Transverse colon (tissue), 4 donors: ENCODE measurements around the gene SGK2. TPM values are rescaled to one million over a fixed set of nuclear protein-coding genes. Genes with fewer than 3 reads are reported as not detected.
A peak's percentile ranks its signal among the peaks of the same experiment; 100 is the strongest.

Experiments used
- DNase-seq: peaks from one replicate; pipeline ENCODE4 v3.0.0-alpha.2; 2019
- H3K27ac ChIP-seq, 4 donors: fragments of 200-600 bp; sonication (generic); 2 replicates each; pipeline ENCODE4 v1.5.1; 2016 to 2018; ENCODE audit warnings: inconsistent platforms in 4 of 4
- H3K27me3 ChIP-seq: fragments of 200-600 bp; sonication (generic); 2 replicates; pipeline ENCODE4 v1.5.1; 2017; ENCODE audit warnings: inconsistent platforms
- H3K36me3 ChIP-seq, 4 donors: fragments of 200-600 bp; sonication (generic); 2 replicates each; pipeline ENCODE4 v1.5.1; 2017 to 2019; ENCODE audit warnings: inconsistent platforms in 4 of 4
- H3K4me1 ChIP-seq, 4 donors: fragments of 200-600 bp; sonication (generic); 2 replicates each; pipeline ENCODE4 v1.5.1; 2017 to 2020; ENCODE audit warnings: inconsistent platforms in 4 of 4
- H3K4me3 ChIP-seq, 4 donors: fragments of 200-600 bp; sonication (generic); 1 replicate in 1 of 4; 2 replicates in 3 of 4; pipeline versions ENCODE4 v1.5.1 to v1.6.1; 2017 to 2019; ENCODE audit warnings: inconsistent platforms in 4 of 4
- H3K9me3 ChIP-seq, 2 donors: fragments of 200-600 bp; sonication (generic); 2 replicates each; pipeline ENCODE4 v1.5.1; 2017 to 2019; ENCODE audit warnings: inconsistent platforms in 2 of 2
- EP300 ChIP-seq: sonication (generic); formaldehyde crosslinking; IDR thresholded peaks from one replicate; pipeline ENCODE4 v1.6.1; 2017; ENCODE audit warnings: antibody characterized with exemption, low read depth
- POLR2A ChIP-seq: fragments of 450-650 bp; IDR thresholded peaks from one replicate; pipeline ENCODE4 v1.6.1; 2016; ENCODE audit warnings: antibody characterized with exemption, mild to moderate bottlenecking, moderate library complexity
- POLR2AphosphoS5 ChIP-seq, 3 donors: sonication (generic); formaldehyde crosslinking; IDR thresholded peaks; one replicate each; pipeline ENCODE4 v1.6.1; 2016; ENCODE audit warnings: antibody characterized with exemption in 3 of 3
- WGBS, 2 donors: methylation state at CpG; one replicate each; pipeline ENCODE4 v1.1.5; 2018; ENCODE audit warnings: low coverage in 1 of 2; 5-methylcytosine and 5-hydroxymethylcytosine counted together
- in situ Hi-C, 4 donors: fragments of 200-750 bp; cut with MboI; loops; one replicate each; pipeline versions ENCODE4 v1.15.0 to v1.15.1; 2017; ENCODE audit warnings: low sequenced_read_pairs in 3 of 4, low pct_ligation_motif_present in 1 of 4, low pct_unique_long_range_greater_than_20kb in 1 of 4
- intact Hi-C: fragments of 100-400 bp; cut with DNase I; formaldehyde crosslinking; loops from one replicate; pipeline ENCODE4 v1.15.1; 2023; ENCODE audit warnings: low total_unique reads
- total RNA-seq, 4 donors: library from RNA; depleted of rRNA; stranded (reverse); fragments of >200 nt; gene quantifications; one replicate each; pipeline ENCODE4 v1.1.0, GENCODE V29; 2016
- TF ChIP-seq, protein P1 (sequence below), 5 experiments: fragments of 200-600 bp in 3 of 5; fragments of 450-650 bp in 2 of 5; sonication (generic) in 3 of 5; IDR thresholded peaks; 1 replicate in 2 of 5; 2 replicates in 3 of 5; pipeline ENCODE4 v1.5.1; 2016 to 2017; ENCODE audit warnings: antibody characterized with exemption in 5 of 5, inconsistent platforms in 3 of 5, mild to moderate bottlenecking in 2 of 5, moderate library complexity in 1 of 5

Gene SGK2
- 100 to 1,000 TPM in 3 of 4 donors, 10 to 100 TPM in 1; 71.6 to 293 (median 149) TPM for total RNA-seq

DNA sequence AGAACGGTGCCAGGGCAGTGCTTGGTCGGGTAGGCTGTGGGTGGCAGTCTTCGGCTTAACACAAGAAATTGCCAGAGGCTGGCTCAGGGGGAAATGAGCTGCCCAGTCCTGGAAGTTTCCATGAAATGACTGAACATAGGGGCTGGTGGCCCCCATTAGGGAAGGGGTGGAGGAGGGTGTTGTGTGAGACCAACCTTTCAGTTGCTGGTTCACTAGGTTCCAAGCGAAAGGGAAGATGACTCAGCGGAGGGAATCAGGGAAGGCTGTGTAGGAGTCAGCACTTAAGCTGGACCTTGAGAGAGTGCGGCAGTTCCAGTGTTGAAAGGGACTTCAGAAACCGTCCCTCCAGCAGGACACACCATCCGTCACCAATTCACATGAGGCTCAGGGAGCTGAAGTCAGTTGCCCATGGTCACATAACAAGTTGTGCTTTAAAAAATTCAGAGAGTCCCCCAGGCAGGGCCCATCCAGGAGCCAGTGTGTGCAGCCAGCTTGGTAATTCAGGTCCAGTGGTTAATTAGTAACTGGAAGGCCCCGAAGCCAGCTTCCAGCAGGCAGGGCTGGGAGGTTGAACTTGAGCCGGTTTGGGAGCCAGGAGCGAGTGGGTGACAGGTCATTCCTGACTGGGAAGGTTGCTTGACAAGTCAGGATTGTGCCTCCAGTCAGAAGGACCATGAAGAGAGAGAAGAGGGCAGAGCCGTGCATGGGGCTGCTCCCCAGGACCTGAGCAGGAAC is at the start of gene SGK2:
SGK2 (plus strand) TSS at position 616 of the 735 bp plus-strand sequence. CDS start 7,469 bp downstream, outside the sequence.
- H3K36me3 ChIP-seq, result no peaks in the 10 kb centered on the region
- H3K4me1 ChIP-seq, result peaks cover 5 to 31% (median 21%) of the 10 kb centered on the region in 4 donors
- peak within 1 kb of the TSS in 3 of 4 donors; percentile 17 to 42 (median 31) for H3K4me3 ChIP-seq
- no peaks in the 10 kb centered on the region for H3K27me3 ChIP-seq
- intact Hi-C loops, result no loop called here
- in situ Hi-C loops, result no loop called here
- H3K27ac ChIP-seq, result peak within 1 kb of the TSS; percentile 85 to 89 (median 87)
- H3K9me3 ChIP-seq, result no peaks in the 10 kb centered on the region
- peak; percentile 88 for DNase-seq
- 62% methylated on average over 12 of the region's 12 CpGs; no CpG with 5 or more reads in 1 of the 2 donors for WGBS, 2 donors
- peak; percentile 91 for TF ChIP-seq POLR2A
- peak; percentile 74 to 94 (median 93) for TF ChIP-seq POLR2AphosphoS5 (IDR thresholded peaks at IDR 0.05)
- TF ChIP-seq, protein P1, sequence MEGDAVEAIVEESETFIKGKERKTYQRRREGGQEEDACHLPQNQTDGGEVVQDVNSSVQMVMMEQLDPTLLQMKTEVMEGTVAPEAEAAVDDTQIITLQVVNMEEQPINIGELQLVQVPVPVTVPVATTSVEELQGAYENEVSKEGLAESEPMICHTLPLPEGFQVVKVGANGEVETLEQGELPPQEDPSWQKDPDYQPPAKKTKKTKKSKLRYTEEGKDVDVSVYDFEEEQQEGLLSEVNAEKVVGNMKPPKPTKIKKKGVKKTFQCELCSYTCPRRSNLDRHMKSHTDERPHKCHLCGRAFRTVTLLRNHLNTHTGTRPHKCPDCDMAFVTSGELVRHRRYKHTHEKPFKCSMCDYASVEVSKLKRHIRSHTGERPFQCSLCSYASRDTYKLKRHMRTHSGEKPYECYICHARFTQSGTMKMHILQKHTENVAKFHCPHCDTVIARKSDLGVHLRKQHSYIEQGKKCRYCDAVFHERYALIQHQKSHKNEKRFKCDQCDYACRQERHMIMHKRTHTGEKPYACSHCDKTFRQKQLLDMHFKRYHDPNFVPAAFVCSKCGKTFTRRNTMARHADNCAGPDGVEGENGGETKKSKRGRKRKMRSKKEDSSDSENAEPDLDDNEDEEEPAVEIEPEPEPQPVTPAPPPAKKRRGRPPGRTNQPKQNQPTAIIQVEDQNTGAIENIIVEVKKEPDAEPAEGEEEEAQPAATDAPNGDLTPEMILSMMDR (IDR thresholded peaks at IDR 0.05), result no peak
- TF ChIP-seq EP300, result no peak

DNA sequence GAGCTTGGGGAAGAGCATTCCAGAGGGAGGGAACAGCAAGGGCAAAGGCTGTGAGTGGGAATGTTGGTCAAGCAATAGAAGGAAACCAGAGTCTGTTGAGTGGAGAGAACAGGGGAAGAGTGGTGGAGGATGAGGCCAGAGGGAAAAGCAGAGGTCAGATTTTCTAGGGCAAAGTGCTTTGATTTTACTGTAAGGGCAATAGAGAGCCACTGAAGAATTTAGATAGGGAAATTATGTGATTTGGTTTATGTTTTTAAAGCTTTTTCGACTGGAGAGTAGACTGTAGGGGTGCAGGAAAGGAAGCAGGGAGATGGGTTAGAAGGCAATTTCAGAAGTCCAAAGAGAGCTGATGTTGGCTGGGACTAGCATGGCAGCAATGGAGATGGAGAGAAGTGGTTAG is 46.9 kb upstream of the SGK2 start:
- in situ Hi-C loops, result no loop called here
- Histone ChIP-seq H3K9me3 (no peaks in the 10 kb centered on the region), H3K27me3 (peaks cover 19% of the 10 kb centered on the region), H3K4me3 (no peak overlapping the region), H3K27ac (no peak overlapping the region), H3K4me1 (peaks cover 0 to 20% (median 13%) of the 10 kb centered on the region in 4 donors), H3K36me3 (no peaks in the 10 kb centered on the region)
- intact Hi-C loops, result no loop called here
- DNase-seq, result no peak
- WGBS, 2 donors, result 83 to 88% methylated on average over 1 of the region's 1 CpG
- TF ChIP-seq, protein P1 (IDR thresholded peaks at IDR 0.05), result no peak
- TF ChIP-seq EP300 (no peak), POLR2A (no peak), POLR2AphosphoS5 (IDR thresholded peaks at IDR 0.05) (no peak)

DNA sequence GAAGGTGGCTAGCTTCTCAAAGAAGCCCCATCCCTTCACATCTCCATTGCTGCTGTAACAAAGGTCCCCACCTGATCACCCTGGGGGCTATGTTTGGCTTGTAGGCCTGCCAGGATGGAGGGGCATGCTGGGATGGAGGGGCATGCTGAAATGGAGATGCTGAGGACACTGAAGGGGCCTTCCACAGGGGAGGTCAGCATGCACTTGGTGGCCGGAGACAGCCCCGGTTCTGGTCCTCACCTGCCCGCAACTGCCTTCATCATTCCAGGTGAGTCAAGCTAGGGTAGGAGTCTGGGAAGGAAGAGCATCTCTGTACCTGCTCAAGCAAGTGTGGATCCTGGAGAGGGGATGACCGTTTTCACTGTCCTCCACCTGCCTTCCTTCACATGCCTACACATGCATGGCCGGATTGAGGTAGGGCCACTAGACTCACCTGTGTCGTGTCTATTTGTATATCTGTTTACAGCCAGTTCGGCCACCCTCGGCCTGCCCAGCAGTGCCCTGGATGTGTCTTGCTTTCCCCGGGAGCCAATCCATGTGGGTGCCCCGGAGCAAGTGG is 45.4 kb upstream of the SGK2 start:
- 42% methylated on average over 10 of the region's 10 CpGs; no CpG with 5 or more reads in 1 of the 2 donors for WGBS, 2 donors
- Histone ChIP-seq H3K27ac (peak overlapping the region in 3 of 4 donors; percentile 64 to 76 (median 65)), H3K9me3 (no peaks in the 10 kb centered on the region), H3K36me3 (no peaks in the 10 kb centered on the region), H3K4me3 (peak overlapping the region in 3 of 4 donors; percentile 35 to 57 (median 50)), H3K27me3 (peaks cover 3% of the 10 kb centered on the region), H3K4me1 (peaks cover 0 to 9% (median 6%) of the 10 kb centered on the region in 4 donors)
- TF ChIP-seq POLR2AphosphoS5 (IDR thresholded peaks at IDR 0.05), result no peak
- peak; percentile 18 for TF ChIP-seq POLR2A
- TF ChIP-seq, protein P1 (IDR thresholded peaks at IDR 0.05), result no peak
- no peak for TF ChIP-seq EP300
- DNase-seq, result no peak
- in situ Hi-C loops, result no loop called here
- intact Hi-C loops, result no loop called here

DNA sequence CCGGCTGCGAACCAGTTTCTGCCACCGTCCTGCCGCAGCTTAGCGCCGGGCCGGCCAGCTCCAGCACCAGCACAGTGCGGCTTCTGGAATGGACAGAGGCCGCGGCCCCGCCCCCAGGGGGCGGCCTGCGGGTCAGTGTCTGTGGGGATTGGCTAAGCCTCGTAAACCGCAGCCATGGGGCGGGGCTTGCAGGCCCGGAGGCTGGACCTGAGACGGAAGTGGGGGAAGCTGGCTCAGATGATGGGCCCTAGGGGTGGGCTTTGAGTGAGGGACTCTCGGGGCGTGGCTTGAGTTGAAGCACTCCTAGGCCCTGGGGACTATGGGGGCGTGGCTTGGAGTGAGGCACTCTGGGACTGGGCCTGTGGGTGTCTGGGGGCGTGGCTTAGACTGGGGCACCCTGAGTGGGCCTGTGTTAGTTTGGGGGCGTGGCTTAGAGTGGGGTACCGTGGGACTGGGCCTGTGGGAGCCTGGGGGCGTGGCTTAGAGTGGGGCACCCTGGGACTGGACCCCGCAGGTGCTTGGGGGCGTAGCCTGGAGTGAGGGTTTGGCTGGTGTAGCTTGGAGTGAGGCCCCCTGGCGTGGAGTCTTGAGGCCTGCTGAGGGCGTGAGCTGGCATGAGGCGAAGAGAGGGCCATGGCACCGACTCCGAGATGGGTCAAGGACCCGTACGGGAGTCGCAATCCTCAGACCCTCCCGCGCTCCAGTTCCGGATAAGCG is 44.7 kb upstream of the SGK2 start:
- peaks cover 0 to 9% (median 6%) of the 10 kb centered on the region in 4 donors for H3K4me1 ChIP-seq
- in situ Hi-C loops (no loop called here), intact Hi-C loops (no loop called here)
- H3K36me3 ChIP-seq, result no peaks in the 10 kb centered on the region
- peak overlapping the region; percentile 13 to 62 (median 54) for H3K4me3 ChIP-seq
- no peak for TF ChIP-seq POLR2A
- TF ChIP-seq, protein P1 (IDR thresholded peaks at IDR 0.05), result peak; percentile 13 to 59 (median 22)
- TF ChIP-seq POLR2AphosphoS5 (IDR thresholded peaks at IDR 0.05), result peak in 2 of 3 donors; percentile 25 to 46
- TF ChIP-seq EP300, result no peak
- H3K9me3 ChIP-seq, result no peaks in the 10 kb centered on the region
- DNase-seq, result peak; percentile 98
- H3K27ac ChIP-seq, result peak overlapping the region; percentile 31 to 76 (median 72)
- H3K27me3 ChIP-seq, result no peaks in the 10 kb centered on the region
- 51 to 70% methylated on average over 2 to 37 of the region's 39 CpGs for WGBS, 2 donors
